Heart right ventricle (tissue), 16 donors: ENCODE measurements around the gene SLC25A19. TPM values are rescaled to one million over a fixed set of nuclear protein-coding genes. Genes with fewer than 3 reads are reported as not detected.

ENCODE experiments used
- ATAC-seq, 8 donors: fragments of 200-7000 bp; cut with Tn5 transposase; one replicate each; pipeline ENCODE4 v1.9.1; 2020; ENCODE audit warnings: mild to moderate bottlenecking in 8 of 8, moderate library complexity in 8 of 8, moderate number of reproducible peaks in 1 of 8
- DNase-seq, 2 donors: peaks; one replicate each; pipeline ENCODE4 v3.0.0-alpha.2; 2020
- H3K27ac ChIP-seq, 10 donors: fragments of 200-600 bp; sonication (generic) in 2 of 10; one replicate each; pipeline versions ENCODE4 v1.5.0 to v1.8.0; 2020 to 2022; ENCODE audit warnings: mild to moderate bottlenecking in 3 of 10
- H3K27me3 ChIP-seq, 7 donors: fragments of 200-600 bp; one replicate each; pipeline ENCODE4 v1.8.0; 2021 to 2022; ENCODE audit warnings: mild to moderate bottlenecking in 2 of 7
- H3K36me3 ChIP-seq, 9 donors: fragments of 200-600 bp; sonication (generic) in 1 of 9; one replicate each; pipeline versions ENCODE4 v1.5.0 to v1.8.0; 2020 to 2022; ENCODE audit warnings: mild to moderate bottlenecking in 2 of 9
- H3K4me1 ChIP-seq, 9 donors: fragments of 200-600 bp; sonication (generic) in 1 of 9; one replicate each; pipeline versions ENCODE4 v1.5.0 to v1.8.0; 2020 to 2022; ENCODE audit warnings: mild to moderate bottlenecking in 4 of 9
- H3K4me3 ChIP-seq, 10 donors: fragments of 200-600 bp; sonication (generic) in 2 of 10; one replicate each; pipeline versions ENCODE4 v1.5.0 to v1.8.0; 2020 to 2022; ENCODE audit warnings: mild to moderate bottlenecking in 7 of 10, moderate library complexity in 2 of 10
- H3K9me3 ChIP-seq, 11 donors: fragments of 200-600 bp in 10 of 11; sonication (generic) in 2 of 11; one replicate each; pipeline versions ENCODE4 v1.5.0 to v1.8.0; 2013 to 2022; ENCODE audit warnings: mild to moderate bottlenecking in 2 of 11, control low read depth in 1 of 11, moderate library complexity in 1 of 11
- CTCF ChIP-seq, 9 donors: fragments of 200-600 bp; sonication (generic) in 2 of 9; IDR thresholded peaks; one replicate each; pipeline versions ENCODE4 v1.5.0 to v1.8.0; 2021 to 2022; ENCODE audit warnings: antibody characterized with exemption in 9 of 9, mild to moderate bottlenecking in 5 of 9, moderate library complexity in 1 of 9
- WGBS, 2 donors: extraction: QIAGEN DNeasy Blood & Tissue Kit; methylation state at CpG; one replicate each; pipeline ENCODE4 v1.1.7; 2013; ENCODE audit warnings: inconsistent platforms in 1 of 2; 5-methylcytosine and 5-hydroxymethylcytosine counted together
- intact Hi-C, 10 donors: fragments of 100-400 bp; cut with DNase I; formaldehyde crosslinking; loops; one replicate each; pipeline versions ENCODE4 v1.11.1 to v1.14.2; 2022
- polyA plus RNA-seq, 2 donors: library from polyadenylated mRNA; stranded (reverse); fragments of 200-250 nt; gene quantifications; one replicate each; pipeline ENCODE4 v1.2.3, GENCODE V29; 2013
- total RNA-seq, 10 donors: library from RNA; stranded (reverse); fragmentation: NEBNext Ultra II Directional in 3 of 10; extraction: Animal tissue kit (Norgen Biotek cat#: 25700) in 3 of 10; gene quantifications; one replicate each; pipeline versions ENCODE4 v1.2.1 to v1.2.4, GENCODE V29; 2021 to 2023
- donor health status: Arrhythmogenic right ventricular cardiomyopathy.
- donor health status: ischemic (EF 13 %, LVEDD 7.1; RV severe dilation, severe dysfunction).
- donor health status: healthy with polysubstance abuse.
- donor health status: DM: no; HTN: yes; CAD: no.
- donor health status: DM: no; HTN: no; CAD: no.
- donor health status: ischemic (EF 25% LVEDD 6.9; RV normal size, moderate dysfunction).
- donor health status: ischemic (EF 25% LVEDD 5.7; RV mildly dilated, moderate dysfunction).
- donor health status: healthy.
- donor health status: DM: yes; HTN: yes; CAD: no.
- donor health status: Ischemic cardiomyopathy.
- donor health status: ischemic (EF 35%, LVEDD 5.7; RV mildly dilated, moderate dysfunction).
- donor health status: nonischemic (EF 11% LVEDD 7.7; RV severe dilation, severe dysfunction).
- donor health status: DM: yes; HTN: yes; CAD: no.
- donor health status: PGD.
- donor health status: ischemic (EF 29% LVEDD 5.4; RV normal size, mild dysfunction).
- donor health status: nonischemic (EF 23%, LVEDD 6.1; RV moderate dilation, normal function).

The SLC25A19 gene
- total and polyA plus RNA-seq, 12 donors = 6.8 to 23.2 (median 12.2) TPM

GRCh38 chr17:75252039-75252816 lies 37.0 kb downstream of the SLC25A19 start:
- no peak overlapping the region for H3K4me3 ChIP-seq
- peaks cover 0 to 11% (median 0%) of the 10 kb centered on the region in 9 donors for H3K36me3 ChIP-seq
- intact Hi-C loops = no loop called here
- H3K9me3 ChIP-seq = no peaks in the 10 kb centered on the region
- H3K27me3 ChIP-seq = no peaks in the 10 kb centered on the region
- H3K4me1 ChIP-seq = peaks cover 0 to 37% (median 26%) of the 10 kb centered on the region in 9 donors
- peak overlapping the region in 1 of 10 donors; percentile 65 for H3K27ac ChIP-seq
- ATAC-seq (peak in 1 of 8 donors; percentile 38), DNase-seq (no peak)
- 91 to 93% methylated on average over 8 of the region's 8 CpGs for WGBS, 2 donors
- TF ChIP-seq CTCF (IDR thresholded peaks at IDR 0.05) = no peak

DNA sequence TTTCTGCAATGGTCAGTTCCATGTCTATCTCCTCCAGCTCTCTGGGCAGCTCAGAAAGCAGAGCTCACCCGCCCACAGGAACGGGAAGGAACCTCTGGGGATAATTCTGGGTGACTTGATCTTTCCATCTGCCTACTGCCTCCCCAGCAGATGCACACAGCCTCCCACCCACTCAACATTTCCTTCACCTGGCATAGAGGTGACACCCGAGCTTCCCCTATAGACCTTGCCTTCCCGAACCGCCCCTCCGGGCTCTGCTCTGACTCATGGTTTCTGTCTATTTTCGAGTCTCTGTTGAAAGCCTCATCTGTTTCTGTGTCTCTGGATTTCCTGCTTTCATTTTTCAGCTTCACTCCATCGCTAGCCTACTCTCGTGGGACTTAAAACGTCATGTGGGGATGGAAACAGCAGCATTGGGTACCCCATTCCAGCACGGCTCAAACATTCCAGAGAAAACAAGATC lies 39.2 kb downstream of the SLC25A19 start:
- peaks cover 0 to 35% (median 22%) of the 10 kb centered on the region in 9 donors for H3K4me1 ChIP-seq
- peaks cover 0 to 30% (median 16%) of the 10 kb centered on the region in 9 donors for H3K36me3 ChIP-seq
- no peak for TF ChIP-seq CTCF (IDR thresholded peaks at IDR 0.05)
- peak overlapping the region in 6 of 10 donors; percentile 14 to 34 (median 26) for H3K4me3 ChIP-seq
- H3K27ac ChIP-seq = peak overlapping the region in 9 of 10 donors; percentile 10 to 77 (median 45)
- DNase-seq (no peak), ATAC-seq (peak; percentile 43 to 83 (median 65))
- 48 to 52% methylated on average over 11 of the region's 11 CpGs for WGBS, 2 donors
- intact Hi-C loops = no loop called here
- H3K27me3 ChIP-seq = no peaks in the 10 kb centered on the region
- H3K9me3 ChIP-seq = no peaks in the 10 kb centered on the region

- Histone ChIP-seq H3K36me3 (peaks cover 0 to 35% (median 21%) of the 10 kb centered on the region in 9 donors), H3K27me3 (no peaks in the 10 kb centered on the region), H3K4me3 (peak overlapping the region in 6 of 10 donors; percentile 14 to 34 (median 26)), H3K27ac (peak overlapping the region in 9 of 10 donors; percentile 10 to 77 (median 45)), H3K4me1 (peaks cover 0 to 39% (median 22%) of the 10 kb centered on the region in 9 donors), H3K9me3 (no peaks in the 10 kb centered on the region)
- WGBS, 2 donors = 79 to 83% methylated on average over 4 of the region's 4 CpGs
- no peak for TF ChIP-seq CTCF (IDR thresholded peaks at IDR 0.05)
- DNase-seq (no peak), ATAC-seq (no peak)
- intact Hi-C loops = loop anchor here in 1 of 10 donors (10.0 kb wide), 1 partner anchor 65 kb away; the partner anchor contains the start of gene SUMO2
Measured at GRCh38 chr17:75249564-75249963, 39.7 kb downstream of the SLC25A19 start.

DNA sequence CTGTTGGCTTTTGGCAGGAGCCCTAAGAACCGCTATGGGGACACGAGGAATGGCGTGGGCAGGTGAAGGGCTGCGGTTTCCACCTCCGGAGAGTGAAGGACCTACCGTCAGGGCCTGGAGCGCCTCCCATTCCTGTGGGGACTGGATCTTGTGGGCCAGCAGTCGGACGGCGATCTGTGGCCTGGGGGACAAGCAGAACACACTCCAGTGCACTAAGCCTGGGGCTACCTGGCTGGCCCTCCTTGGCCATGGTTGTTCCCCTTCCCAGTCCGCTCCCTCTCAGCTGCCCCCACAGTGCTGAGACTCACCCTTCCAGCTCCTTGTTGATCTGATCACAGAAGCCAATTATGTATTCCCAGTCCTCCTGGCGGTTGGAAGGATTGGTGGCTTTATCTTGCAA lies 42.8 kb downstream of the SLC25A19 start:
- no peaks in the 10 kb centered on the region for H3K27me3 ChIP-seq
- ATAC-seq = no peak
- H3K4me3 ChIP-seq = no peak overlapping the region
- H3K27ac ChIP-seq = no peak overlapping the region
- intact Hi-C loops = loop anchor here in 1 of 10 donors (10.0 kb wide), 1 partner anchor 62 kb away; the partner anchor contains the start of gene SUMO2
- DNase-seq = no peak
- 95% methylated on average over 12 of the region's 12 CpGs for WGBS, 2 donors
- peaks cover 0 to 67% (median 46%) of the 10 kb centered on the region in 9 donors for H3K36me3 ChIP-seq
- no peaks in the 10 kb centered on the region for H3K9me3 ChIP-seq
- peaks cover 0 to 46% (median 19%) of the 10 kb centered on the region in 9 donors for H3K4me1 ChIP-seq
- TF ChIP-seq CTCF (IDR thresholded peaks at IDR 0.05) = no peak
